IPS-NIHi11 (cell line): ENCODE results near the gene MT1A.
"Not testable (repeated sequence)": the region's sequence is repeated elsewhere in the genome, so short reads cannot be mapped to it uniquely, and the experiment has no call there.

Source experiments
- DNase-seq: peaks from one replicate; pipeline ENCODE4 v3.0.0; 2012; ENCODE audit warnings: mixed read lengths, low spot score

The MT1A gene

GRCh38 chr16:56658327-56658875 is 19.9 kb downstream of the MT1A start:
- DNase-seq: no peak

- DNase-seq: no peak
Observed at GRCh38 chr16:56662357-56663354, 24.2 kb downstream of the MT1A start.

DNA sequence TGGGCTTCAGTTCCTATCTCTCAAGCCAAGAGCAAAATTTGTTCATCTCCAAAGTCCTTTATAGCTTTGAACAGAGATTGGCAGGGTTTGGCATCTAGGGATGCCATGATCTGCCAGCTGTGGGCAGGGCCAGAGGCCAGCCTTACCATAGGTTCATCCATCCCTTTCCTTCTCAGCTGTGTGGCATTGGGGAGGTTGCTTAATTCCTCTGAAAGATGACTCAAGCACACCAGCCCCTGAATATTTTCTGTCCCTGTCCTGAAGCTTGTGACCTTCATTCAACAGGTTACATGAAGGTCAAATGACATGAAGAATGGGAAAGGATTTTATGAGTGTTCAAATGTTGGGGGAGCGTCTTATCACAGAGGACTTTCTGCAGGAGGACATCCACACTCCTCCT is 26.0 kb downstream of the MT1A start:
- DNase-seq: no peak

- not testable (repeated sequence) for DNase-seq
Observed at GRCh38 chr16:56665286-56666261, 27.1 kb downstream of the MT1A start.

DNA sequence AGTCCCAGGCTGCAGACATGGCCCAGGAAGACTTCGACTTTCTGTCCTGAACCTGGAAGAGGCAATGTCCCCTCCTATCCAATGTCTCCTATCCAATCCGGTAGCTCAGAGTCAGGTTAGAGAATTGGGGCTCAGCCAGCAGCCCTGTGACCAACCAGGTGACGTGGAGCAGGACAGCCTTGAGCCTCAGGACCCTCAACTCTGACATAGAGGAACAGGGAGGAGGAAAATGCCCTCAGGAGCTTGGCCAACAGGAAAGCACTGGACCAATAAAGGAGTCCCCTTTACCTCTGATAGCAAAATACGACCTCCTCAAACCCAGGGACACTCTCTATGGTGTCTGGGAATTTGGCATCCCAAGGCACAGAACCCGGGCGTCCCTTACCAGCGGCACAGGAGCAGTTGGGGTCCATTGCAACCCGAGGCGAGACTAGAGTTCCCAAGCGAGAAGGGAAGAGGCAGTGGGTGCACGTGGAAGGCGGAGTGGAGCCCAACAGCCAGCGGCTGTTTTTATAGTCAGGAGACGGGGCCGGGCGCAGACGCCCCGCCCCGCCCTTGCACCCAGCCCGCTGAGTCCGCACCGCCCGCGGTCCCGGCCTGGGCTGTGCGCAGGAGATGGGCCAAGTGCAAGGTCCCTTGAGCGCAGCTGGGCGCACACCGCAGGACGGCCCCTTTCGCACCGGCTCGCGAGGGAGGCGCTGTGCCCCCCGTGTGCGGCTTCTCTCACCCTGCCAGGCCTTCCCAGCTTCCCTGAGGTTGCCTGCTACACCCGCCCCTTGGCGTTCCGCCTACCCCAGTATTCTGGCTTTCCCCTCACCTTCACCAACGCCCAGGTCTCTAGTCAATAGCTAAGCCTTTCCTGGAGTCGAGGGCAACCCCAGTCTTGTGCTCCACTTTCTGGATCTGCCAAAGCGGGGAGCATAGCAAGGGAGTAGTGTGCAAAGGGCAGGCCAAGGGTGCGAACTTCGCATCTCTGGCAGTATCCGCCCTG is 29.4 kb downstream of the MT1A start, which contains the start of gene MT1G:
MT1G (minus strand) TSS at position 485 of the 991 bp plus-strand sequence; CDS start at position 413, 72 bp downstream.
- DNase-seq: no peak

DNA sequence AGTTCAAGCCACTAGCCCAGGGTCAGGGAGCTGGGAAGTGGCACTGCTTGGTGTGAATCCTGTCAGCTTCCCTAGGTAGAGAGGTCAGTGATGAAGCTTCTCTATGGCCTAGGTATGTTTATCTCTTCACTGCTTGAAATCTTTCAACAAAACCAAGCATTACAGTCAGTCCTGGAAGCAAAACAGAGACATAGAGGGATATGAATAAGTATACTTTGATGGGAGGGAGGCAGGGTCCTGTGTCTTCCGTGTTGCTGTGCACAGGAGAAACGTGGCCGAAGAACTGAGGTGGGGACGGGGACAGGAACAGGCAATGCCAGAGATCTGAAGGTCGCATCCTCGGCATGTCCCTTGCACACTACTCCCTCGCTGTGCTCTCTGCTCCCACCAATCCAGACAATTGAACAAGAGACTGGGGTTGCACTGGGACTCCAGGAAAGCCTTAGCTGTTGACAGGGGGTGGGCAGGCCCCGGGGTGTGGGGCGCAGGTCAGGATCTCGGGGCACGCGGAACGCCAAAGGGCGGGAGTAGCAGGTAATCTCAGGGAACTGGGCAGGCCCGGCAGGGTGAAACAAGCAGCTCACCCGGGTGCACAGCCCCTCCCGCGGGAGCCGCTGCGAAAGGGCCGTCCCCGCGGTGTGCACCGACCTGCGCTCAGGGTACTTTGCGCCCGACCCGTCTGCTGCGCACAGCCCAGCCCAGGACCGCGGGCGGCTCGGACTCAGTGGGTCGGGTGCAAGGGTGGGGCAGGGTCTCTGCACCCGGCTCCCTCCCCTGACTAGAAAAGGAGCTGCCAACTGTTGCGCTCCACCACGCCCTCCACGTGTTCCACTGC is 30.8 kb downstream of the MT1A start, which contains the start of gene MT1H:
MT1H (plus strand) TSS at position 810 of the 835 bp plus-strand sequence. CDS start 71 bp downstream, outside the sequence.
- DNase-seq: no peak

DNA sequence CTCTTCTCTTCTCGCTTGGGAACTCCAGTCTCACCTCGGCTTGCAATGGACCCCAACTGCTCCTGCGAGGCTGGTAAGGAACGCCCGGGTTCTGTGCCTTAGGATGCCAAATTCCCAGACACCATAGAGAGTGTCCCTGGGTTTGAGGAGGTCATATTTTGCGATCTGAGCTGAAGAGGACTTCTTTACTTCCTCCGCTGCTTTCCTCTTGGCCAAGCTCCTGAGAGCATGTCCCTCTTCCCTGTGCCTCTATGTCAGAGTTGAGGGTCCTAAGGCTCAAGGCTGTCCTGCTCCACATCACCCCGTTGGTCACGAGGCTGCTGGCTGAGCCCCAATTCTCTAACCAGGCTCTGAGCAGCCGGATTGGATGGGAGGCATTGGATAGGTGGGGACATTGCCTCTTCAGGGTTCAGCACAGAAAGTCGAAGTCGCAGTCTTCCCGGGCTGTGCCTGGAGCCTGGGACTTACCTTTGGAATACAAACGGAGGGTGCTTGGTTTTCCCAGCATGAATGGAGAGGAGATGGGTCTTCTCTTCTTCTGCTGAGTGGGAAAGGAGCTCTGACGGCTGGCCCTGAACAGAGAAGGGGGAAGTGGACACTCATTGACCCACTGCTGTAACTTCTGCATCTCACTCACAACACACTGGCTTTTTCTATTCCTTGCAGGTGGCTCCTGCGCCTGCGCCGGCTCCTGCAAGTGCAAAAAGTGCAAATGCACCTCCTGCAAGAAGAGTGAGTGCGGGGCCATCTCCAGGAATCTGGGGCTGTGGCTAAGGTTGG is 31.6 kb downstream of the MT1A start:
- no peak for DNase-seq

- no peak for DNase-seq
Observed at GRCh38 chr16:56670620-56670934, 32.1 kb downstream of the MT1A start.

DNA sequence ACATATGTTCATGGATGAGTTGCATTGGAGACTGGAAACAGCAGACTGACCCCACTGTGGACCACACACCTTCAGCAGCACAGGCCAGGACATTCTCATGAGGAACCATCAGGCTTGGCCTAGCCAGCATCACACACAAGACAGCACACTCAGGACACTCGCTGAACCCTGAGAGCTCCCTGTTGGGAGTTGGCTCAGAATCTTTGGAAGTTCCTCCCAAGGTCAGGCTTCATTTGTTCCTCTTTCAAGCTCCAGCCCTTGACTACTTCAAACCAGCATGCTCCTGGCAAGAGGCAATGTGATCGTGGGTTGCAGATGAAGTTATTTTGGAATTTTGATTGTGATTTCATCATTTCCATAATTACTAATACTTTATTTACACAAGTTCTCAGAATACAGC is 33.2 kb downstream of the MT1A start:
- not testable (repeated sequence) for DNase-seq

DNA sequence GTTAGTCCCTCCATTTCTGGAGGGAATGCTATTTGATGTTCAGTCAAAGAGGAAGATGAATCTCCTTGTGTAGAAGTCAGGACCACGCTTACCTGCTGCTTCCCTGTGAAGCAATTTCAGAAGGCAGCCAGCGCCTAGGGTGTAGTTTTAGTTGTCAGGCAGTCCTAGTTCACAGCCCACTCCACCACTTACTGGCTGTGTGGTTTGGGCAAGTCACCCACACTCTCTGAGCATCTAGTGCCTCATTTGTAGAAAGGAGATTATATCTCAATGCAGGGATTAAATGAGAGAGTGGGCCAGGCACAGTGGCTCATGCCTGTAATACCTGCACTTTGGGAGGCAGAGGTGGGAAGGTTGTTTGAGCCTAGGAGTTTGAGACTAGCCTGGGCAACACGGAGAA is 33.7 kb downstream of the MT1A start:
- DNase-seq: not testable (repeated sequence)

DNA sequence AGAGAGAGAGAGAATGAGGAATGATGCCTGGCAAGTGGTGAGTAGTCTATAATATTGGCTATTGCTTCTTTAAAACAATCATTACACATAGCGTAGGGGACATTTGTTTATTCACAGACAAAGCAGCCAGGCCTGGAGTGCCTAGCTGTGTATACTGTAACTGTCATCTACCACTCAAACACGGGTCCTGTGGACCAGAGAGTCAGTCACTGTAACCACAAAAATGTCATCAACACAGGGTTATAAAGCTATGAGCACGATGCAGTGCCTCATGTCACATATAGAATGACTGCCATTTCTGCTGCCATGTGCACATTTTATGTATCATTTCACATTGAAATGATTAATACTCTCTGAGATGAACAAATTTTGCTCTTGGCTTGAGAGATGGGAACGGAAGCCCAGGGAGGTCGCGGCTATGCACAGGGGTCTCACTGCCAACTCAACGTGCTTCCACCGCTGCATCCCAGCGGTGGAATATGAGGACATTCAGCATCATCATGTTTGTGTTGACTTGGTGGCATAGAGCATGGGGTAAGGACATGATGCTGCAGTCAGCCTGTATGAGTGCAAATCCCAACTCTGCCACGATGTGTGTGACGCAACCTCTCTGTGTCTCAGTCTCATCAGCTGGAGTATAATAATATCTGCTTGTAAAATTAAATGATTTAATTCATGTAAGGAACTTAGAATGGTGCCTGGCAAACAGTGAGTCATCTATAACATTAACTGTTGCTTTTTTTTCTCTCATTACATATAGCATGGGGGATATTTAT is 34.5 kb downstream of the MT1A start:
- no peak for DNase-seq

GRCh38 chr16:56673921-56674320 is 35.5 kb downstream of the MT1A start:
- DNase-seq: no peak

- not testable (repeated sequence) for DNase-seq
Observed at GRCh38 chr16:56674570-56674969, 36.1 kb downstream of the MT1A start.

GRCh38 chr16:56675685-56676210 is 37.3 kb downstream of the MT1A start:
- no peak for DNase-seq

- DNase-seq: no peak
Observed at GRCh38 chr16:56677474-56677873, 39.0 kb downstream of the MT1A start.

DNA sequence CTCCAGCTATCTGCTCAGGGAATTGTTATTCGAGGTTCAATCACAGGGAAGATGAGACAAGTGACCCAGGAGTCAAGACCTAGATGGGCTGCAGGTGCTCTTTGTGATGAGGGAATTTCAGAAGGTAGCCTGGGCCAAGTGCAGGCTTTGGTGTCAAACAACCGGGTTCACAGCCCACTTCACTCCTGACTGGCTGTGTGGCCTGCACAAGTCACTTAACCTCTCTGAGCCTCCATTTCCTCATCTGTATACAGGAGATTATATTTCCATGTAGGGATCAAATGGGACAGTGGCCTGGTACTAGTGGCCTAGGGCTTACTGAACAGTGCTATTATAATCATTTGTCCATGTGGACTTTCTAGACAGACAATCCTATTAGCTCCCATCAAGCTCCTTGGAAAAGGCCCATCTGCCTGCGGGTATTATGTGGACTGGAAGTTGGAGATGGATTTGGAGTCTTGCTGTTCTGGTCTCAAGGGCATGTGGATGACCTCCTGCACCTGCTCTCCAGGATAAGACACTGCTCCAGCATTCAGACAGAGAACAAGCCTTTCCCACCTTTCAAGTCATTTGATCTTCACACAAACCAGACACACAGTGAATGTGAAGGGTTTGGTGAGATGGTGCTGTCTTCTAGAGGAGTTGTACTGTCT is 40.7 kb downstream of the MT1A start:
- DNase-seq: no peak

DNA sequence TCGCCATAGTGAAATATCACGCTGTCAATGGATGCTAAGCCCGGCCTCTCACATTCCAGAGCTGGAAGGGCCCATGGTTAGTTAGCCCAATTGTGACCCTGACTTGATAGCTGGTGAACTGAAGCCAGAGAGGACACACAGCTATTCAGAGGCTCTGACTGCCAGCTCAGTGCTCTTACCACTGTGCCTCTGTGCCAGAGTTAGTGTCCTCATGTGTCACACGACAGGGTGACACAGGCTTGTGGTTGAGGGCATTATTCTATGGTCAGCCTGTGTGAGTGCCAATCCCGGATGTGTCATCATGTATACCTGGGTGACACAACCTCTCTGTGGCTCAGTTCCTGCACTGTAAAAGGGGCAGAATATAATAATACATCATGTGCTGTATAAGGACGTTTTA is 41.4 kb downstream of the MT1A start:
- no peak for DNase-seq
